Left renal cortex interstitium (tissue), 4 donors: ENCODE results near the gene ADGRG1. TPM values are rescaled to one million over a fixed set of nuclear protein-coding genes. Genes with fewer than 3 reads are reported as not detected.

Experiments
- DNase-seq, 4 donors: peaks; one replicate each; pipeline ENCODE4 v3.0.0-alpha.2; 2013; ENCODE audit warnings: low read depth in 4 of 4, low spot score in 2 of 4, missing footprints in 1 of 4
- polyA plus RNA-seq, 4 donors: library from polyadenylated mRNA; unstranded; fragments of 120-200 nt; gene quantifications; one replicate each; pipeline ENCODE4 v1.2.1, GENCODE V29; 2013; ENCODE audit not compliant: insufficient read length in 4 of 4

Gene ADGRG1
- polyA plus RNA-seq, 4 donors: 70.6 to 91.4 (median 84.6) TPM

GRCh38 chr16:57619606-57620334, 8.7 kb upstream of the ADGRG1 start:
- DNase-seq: no peak

DNA sequence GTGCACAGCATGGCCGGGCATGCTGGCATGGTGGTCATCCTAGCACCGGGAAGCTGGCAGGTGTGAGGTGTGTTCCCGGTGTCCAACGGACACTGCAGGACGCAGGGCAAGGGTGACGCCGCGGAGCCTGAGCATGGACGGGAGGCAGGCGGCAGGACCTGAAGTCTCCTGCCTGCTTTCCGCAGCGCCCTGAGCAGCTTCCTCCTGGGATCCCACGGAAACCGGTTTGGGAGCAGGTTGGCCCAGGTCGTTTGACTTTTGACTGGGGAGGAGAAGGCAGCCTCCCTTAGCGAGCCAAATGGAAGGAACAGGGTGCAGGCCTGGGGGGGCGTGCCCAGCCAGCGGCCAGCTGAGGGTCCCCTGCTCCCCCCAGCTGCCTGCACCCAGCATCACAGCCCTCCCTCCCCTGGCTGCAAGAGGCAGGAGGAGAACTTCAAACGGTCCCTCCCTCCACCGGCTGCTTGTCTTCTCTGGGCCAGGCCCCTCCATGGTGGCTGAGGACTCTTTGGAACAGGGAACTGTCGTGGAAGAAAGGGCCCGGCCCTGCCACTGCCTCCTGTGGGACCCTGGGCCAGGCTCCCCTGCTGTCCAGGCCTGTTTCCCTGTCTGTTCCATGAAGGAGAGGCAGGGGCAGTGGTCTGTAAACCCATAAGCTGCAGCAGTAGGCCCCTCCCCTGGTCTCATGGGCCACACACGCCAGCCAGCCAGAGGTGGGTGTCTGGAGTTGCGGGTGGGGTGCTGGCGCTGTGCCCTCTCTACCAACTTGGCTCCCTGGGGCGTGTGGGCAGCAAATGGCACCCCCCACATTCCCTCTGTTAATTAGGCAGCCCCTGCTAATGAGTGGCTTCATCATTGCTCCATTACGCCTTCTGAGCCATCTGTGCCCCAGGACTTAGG, 7.8 kb upstream of the ADGRG1 start:
- no peak for DNase-seq

- no peak for DNase-seq
These were observed 6.7 kb upstream of the ADGRG1 start for GRCh38 chr16:57621521-57622271.

DNA sequence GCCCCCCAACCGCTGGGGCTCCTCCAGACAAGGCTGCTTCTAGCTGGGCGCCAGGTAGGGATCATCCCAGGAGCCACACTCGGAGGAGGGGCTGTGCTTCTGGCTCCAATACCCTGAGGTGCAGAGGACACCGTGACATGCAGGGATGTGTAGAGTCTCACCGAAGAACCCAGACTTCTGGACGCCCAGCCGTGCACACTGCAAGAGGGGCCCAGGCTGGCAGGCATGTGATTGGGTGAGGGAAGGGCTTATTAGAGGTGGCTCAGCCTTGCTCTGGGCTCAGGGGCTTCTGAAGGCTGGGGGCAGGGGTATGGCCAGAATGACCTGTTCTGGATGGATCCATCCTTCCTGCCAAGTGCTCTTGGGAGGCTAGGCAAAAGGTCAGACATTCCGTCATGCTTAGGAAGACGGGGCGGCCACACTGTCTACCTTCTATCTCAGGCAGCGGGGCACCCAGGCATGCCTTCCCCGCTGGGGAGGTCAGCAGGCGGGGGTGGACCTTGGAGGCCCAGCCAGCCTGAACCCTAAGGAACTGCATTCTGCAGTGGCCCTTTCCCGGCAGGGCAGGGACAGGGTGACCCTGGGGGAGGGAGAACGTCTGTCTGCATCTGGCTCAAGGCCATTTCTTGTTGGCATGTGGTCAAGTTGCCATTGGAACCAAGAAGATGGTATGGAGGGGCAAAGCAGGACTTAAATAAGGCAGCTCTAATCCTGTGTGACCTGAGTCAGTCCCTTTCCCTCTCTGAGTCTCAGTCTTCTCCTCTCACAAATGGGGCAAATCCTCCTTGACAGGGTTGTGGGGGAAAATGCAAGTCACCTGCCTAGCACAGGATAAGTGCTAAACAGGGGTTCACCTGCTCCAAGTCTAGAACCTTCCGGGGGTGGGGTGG, 5.8 kb upstream of the ADGRG1 start:
- DNase-seq: no peak

- no peak for DNase-seq
These were observed 5.0 kb upstream of the ADGRG1 start for GRCh38 chr16:57623251-57624043.

DNA sequence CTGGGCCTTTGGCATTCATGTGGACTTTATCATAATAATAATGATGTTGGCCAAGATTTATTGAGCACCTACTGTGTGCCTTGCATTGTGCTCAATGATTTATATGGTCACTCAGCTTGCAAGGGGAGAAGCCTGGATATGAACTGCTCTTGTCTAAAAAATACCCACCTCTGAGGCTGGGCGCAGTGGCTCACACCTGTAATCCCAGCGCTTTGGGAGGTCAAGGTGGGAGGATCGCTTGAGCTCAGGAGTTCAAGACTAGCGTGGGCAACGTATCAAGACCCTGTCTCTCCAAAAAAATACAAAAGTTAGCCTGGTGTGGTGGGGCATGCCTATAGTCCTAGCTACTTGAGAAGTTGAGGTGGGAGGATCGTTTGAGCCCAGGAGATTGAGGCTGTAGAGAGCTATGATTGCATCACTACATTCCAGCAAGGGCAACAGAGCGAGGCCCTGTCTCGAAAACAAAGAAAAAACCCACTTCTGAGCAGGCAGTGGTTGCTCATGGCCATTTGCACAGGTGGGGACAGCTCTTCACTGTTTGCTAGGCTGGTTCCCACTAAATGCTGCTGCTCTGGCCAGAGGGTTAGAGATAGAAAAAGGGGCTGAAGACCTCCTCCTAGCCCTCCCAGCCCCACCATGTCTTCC, 4.3 kb upstream of the ADGRG1 start:
- no peak for DNase-seq

GRCh38 chr16:57624806-57625500, 3.5 kb upstream of the ADGRG1 start:
- DNase-seq: no peak

DNA sequence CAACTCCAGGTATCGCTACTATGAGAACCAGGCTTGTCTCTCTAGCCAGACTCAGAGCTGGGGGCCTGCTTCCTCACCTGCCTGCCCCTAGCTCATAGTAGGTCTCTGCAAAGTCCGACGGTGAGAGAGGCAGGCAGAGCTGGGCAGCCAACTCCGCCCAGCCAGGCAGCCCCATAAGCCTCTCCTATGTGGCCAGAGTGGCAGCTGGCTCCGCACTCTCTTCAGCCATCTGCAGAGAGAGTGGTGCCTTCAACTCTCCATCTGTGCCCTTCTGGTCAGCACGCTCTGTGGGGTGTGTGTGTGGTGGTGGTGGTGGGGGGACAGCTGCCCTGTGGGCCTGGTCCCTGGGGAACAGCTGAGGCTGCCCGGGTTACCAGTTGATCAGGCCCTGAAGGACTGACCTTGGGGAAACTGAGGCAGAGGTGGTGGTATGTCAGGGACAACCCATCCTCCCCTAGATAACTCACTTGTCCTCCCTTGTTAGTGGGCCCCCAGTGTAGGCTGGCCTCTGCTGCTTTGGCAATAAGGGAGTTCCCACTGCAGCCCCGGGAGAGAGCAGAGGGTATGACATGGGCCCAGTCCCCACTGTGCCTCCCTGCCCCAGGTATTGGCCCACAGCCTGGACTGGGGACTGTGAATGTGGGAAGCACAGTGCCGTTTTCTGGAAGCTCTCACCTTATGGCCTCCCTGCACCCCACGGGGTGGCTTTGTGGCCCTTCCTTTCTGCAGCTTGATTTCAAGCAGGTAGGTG, 1.8 kb upstream of the ADGRG1 start:
- DNase-seq: no peak

GRCh38 chr16:57627184-57627871, 1.1 kb upstream of the ADGRG1 start:
- no peak for DNase-seq

- DNase-seq: no peak
These were observed 408 bp downstream of the ADGRG1 start for GRCh38 chr16:57628783-57629293.

GRCh38 chr16:57629516-57630406, 1.3 kb downstream of the ADGRG1 start:
- DNase-seq: no peak

GRCh38 chr16:57630407-57630797, 2.0 kb downstream of the ADGRG1 start:
- DNase-seq: no peak

DNA sequence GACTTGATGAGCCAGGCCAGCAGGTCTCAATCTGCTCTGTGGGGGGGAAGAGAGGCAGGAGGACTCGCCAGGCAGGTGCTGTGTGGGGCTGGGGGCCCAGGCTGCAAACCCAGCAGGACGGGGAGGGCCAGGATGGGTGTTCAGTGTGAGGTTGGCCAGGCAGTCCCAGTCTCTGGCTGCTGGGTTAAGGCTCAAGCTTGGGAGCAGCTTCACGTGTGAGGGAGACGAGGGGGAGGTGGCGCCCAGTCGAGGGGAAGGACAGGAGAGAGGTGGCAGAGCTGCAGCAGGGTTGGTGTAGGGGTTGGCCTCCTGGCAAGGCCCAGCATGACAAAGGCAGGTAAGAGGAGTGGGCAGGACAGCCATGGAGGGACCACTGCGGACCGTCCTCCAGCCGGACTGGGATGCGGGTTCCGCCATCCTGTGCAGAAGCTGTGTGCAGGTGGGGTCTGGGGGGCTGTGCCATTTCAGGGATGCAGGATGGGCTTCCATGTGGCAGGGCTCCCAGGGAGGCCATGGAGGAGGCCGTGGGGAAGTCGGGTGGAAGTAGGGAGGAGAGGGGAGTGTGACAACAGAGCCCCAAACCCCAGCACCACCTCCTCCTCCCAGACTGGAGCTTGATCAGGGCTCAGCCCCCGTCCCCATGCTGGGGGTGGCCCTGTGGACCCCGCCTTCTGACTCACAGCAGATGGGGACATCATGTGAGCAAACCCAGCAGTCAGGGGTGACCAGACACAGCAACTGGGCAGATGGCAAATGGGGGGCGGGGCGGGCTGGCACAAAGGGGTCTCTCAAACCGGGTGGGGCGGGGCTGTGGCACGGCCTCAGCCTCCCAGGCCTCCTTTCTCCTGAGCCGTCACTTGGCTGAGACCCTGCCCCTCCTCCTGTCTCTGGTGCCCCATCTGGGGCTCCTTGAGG, 2.8 kb downstream of the ADGRG1 start:
- no peak for DNase-seq

DNA sequence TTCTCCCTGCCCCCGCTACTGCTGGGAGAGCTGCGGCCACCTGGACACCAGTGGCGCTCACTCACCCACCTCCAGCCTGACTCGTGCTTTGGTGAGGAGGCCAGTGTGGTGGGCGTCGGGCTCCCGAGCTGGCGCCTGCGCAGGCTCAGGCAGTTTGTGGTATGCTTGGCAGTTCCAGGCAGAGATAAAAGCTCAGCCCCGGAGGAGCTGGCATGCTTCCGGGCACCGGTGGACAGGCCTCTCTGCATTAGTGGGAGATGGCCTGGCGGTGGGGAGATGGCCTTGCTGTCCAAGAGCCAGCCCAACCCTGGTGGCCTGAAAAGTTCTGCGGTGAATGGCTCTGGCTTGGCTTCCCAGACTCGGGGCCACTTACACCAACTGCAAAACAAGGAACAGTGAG, 4.1 kb downstream of the ADGRG1 start:
- DNase-seq: no peak
